T-helper 2 cell treated with Interferon-gamma antibody and Interleukin-4, amounts not matched to agents 5 μg/mL and 100 μg/mL, for 36 hours (primary cell): Measurements from ENCODE around the gene HTR3A.

Experiments used
- DNase-seq: peaks from one replicate; pipeline ENCODE4 v3.0.0; 2021; ENCODE audit warnings: low spot score
- H3K27ac Mint-ChIP-seq: one replicate; pipeline ENCODE4 v1.8.0; 2021; ENCODE audit warnings: mild to moderate bottlenecking, mixed read lengths
- H3K27me3 Mint-ChIP-seq: one replicate; pipeline ENCODE4 v1.8.0; 2021; ENCODE audit warnings: low read depth, mixed read lengths
- H3K36me3 Mint-ChIP-seq: one replicate; pipeline ENCODE4 v1.8.0; 2021; ENCODE audit warnings: low read depth, mixed read lengths
- H3K4me1 Mint-ChIP-seq: one replicate; pipeline ENCODE4 v1.8.0; 2021; ENCODE audit warnings: low read depth, mixed read lengths
- H3K4me3 Mint-ChIP-seq: one replicate; pipeline ENCODE4 v1.8.0; 2022; ENCODE audit warnings: mild to moderate bottlenecking, moderate library complexity, mixed read lengths
- H3K9me3 Mint-ChIP-seq: one replicate; pipeline ENCODE4 v1.8.0; 2021; ENCODE audit warnings: mixed read lengths

Gene HTR3A

DNA sequence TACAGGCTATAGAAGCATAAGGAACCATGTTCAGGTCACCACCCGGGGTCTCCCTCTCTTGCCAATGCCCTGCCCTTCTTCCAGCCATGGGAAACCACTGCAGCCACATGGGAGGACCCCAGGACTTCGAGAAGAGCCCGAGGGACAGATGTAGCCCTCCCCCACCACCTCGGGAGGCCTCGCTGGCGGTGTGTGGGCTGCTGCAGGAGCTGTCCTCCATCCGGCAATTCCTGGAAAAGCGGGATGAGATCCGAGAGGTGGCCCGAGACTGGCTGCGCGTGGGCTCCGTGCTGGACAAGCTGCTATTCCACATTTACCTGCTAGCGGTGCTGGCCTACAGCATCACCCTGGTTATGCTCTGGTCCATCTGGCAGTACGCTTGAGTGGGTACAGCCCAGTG, 14.5 kb downstream of the HTR3A start:
- Mint-ChIP-seq H3K9me3 (no peaks in the 10 kb centered on the region), H3K36me3 (no peaks in the 10 kb centered on the region), H3K4me3 (no peak overlapping the region), H3K4me1 (no peaks in the 10 kb centered on the region), H3K27ac (no peak overlapping the region), H3K27me3 (peaks cover 4% of the 10 kb centered on the region)
- DNase-seq, result no peak

DNA sequence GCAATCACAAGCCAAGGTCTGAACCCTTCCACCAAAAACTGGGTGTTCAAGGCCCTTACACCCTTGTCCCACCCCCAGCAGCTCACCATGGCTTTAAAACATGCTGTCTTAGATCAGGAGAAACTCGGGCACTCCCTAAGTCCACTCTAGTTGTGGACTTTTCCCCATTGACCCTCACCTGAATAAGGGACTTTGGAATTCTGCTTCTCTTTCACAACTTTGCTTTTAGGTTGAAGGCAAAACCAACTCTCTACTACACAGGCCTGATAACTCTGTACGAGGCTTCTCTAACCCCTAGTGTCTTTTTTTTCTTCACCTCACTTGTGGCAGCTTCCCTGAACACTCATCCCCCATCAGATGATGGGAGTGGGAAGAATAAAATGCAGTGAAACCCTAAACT, 15.0 kb downstream of the HTR3A start:
- H3K27ac Mint-ChIP-seq, result no peak overlapping the region
- no peak overlapping the region for H3K4me3 Mint-ChIP-seq
- H3K36me3 Mint-ChIP-seq, result no peaks in the 10 kb centered on the region
- DNase-seq, result no peak
- H3K4me1 Mint-ChIP-seq, result no peaks in the 10 kb centered on the region
- H3K9me3 Mint-ChIP-seq, result no peaks in the 10 kb centered on the region
- peaks cover 4% of the 10 kb centered on the region for H3K27me3 Mint-ChIP-seq

DNA sequence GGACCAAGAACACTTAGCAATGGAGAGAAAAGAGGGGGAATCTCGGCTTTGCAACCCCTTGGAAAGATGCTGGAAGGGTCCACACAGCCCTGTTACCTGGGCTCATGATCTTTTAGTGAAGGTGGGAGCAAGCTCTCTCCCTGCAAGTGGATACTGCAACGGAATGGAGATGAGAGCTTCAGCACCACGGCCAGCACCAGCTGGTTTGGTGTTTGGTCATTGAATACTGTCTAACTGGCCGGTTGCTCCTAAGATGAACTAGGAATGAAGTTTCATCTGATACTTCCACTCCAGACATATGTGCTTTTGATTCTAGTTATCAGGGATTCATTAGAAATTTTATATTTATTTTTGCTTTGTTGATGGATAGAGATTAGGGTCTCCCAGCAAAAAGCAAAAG, 16.3 kb downstream of the HTR3A start:
- peaks cover 8% of the 10 kb centered on the region for H3K27me3 Mint-ChIP-seq

DNA sequence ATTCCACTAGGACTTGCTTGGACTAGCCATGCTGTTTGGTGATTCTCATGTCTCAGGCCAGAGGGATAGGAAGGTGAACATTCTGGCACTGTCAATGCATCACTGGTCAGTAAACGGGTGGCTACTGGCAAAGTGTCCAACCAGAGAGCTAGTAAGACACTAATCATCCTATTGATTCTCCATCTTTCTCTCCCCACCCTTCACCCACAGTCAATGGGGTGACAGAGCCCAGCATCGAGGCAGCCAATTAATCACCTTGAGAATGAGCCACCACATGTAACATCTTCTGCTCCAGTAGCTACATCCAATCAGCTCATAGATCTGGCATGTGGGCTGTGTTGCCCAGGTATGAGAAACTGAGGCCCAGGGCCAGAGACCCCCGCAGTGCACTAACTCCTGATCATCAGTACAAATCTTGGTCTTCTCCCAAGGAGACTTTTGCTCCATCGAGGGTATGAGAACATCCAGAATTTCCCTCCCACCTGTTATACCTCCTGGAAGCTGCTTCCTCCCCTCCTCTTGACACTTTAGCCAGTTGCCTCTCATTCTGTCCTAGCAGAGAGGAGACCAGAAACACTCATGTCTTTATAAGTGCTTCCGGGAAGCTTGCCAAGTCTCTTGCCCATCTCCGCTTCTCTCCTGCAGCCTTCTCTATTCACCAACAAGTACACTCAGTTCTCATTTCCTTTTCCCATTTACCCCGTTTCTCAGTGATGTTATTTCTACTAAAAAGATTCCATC, 17.0 kb downstream of the HTR3A start:
- Mint-ChIP-seq H3K27me3 (peaks cover 8% of the 10 kb centered on the region), H3K4me1 (no peaks in the 10 kb centered on the region), H3K9me3 (no peaks in the 10 kb centered on the region), H3K27ac (no peak overlapping the region), H3K4me3 (no peak overlapping the region), H3K36me3 (no peaks in the 10 kb centered on the region)
- DNase-seq, result no peak

More for the DNA sequence above, 16.3 kb downstream of the HTR3A start:
- H3K4me3 Mint-ChIP-seq, result no peak overlapping the region
- H3K9me3 Mint-ChIP-seq, result no peaks in the 10 kb centered on the region
- DNase-seq, result no peak
- H3K4me1 Mint-ChIP-seq, result no peaks in the 10 kb centered on the region
- H3K27ac Mint-ChIP-seq, result no peak overlapping the region
- no peaks in the 10 kb centered on the region for H3K36me3 Mint-ChIP-seq

DNA sequence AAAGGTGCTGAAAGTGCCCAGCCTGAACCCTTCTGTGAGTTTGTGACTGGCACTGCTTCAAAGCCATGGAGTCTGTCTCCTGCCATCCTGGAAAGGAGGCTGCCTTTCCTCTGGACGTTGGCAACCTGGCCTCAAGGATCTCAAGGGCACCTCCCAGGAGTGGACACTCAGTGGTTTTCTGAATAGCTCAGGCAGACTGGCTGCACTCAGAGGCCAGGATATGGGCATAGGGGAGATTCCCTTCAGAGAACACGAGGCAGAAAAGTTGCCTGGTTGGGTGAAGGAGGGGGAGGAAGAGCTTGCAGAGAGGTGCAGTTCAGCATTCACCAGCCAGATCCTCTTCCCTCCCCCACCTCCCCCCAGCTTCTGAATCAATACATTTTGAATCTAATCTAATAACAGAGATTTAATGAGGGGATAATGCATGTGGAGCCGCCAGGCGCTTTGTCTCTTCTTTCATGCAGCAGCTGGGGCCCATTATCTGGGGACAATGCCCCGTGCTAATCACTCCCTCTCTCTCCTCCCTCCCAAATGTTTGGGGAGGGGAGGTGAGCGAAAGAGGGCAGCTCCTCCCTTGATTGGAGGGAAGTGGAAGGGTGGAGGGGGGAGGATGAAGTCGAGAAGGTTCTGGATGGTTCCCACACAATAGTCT, 17.7 kb downstream of the HTR3A start:
- Mint-ChIP-seq H3K27me3 (peaks cover 8% of the 10 kb centered on the region), H3K4me1 (no peaks in the 10 kb centered on the region), H3K36me3 (no peaks in the 10 kb centered on the region), H3K9me3 (no peaks in the 10 kb centered on the region), H3K4me3 (no peak overlapping the region), H3K27ac (no peak overlapping the region)
- DNase-seq, result no peak

DNA sequence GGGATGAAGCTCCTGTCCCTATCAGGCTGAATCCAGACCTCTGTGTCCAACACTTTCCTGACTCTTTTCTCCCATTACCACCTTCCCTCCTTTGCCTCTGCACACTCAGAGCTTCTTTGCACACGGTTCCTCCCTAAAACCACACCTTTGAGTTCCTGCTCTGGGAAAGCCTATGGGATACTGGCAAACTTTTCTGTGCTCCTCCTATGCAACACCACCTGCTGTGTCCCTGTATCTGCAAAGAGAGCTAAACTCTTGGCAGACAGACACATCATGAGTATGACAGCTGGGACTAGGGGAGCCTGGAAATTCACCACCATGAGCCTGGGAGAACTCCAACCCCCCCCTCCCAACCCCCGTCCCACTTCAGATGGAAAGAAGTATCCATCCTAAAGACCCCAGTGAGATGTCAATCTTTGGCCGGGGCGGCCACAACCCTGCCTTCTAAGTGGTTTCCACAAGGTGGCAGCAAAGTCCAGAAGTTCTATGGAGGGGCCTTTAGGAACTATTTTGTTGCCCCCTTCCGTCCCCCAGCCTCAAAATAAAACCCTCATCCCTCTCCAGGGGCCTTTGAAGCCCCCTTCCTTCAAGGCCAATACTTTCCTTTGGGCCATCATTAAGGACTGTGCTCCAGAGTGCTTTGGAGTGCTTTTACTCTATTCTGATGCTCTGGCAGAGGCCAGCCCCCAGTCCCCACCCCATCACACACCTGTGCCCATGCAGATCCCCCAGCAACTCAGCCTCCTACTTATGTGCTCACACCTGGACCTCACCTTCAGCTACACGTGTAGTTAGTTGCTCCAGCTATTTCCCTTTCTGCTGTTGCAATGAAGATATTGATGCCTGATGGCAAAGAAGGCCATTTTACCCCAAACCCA, 19.4 kb downstream of the HTR3A start:
- Mint-ChIP-seq H3K9me3 (no peaks in the 10 kb centered on the region), H3K27me3 (peaks cover 8% of the 10 kb centered on the region), H3K4me3 (no peak overlapping the region), H3K27ac (no peak overlapping the region), H3K36me3 (no peaks in the 10 kb centered on the region), H3K4me1 (no peaks in the 10 kb centered on the region)
- DNase-seq, result no peak

DNA sequence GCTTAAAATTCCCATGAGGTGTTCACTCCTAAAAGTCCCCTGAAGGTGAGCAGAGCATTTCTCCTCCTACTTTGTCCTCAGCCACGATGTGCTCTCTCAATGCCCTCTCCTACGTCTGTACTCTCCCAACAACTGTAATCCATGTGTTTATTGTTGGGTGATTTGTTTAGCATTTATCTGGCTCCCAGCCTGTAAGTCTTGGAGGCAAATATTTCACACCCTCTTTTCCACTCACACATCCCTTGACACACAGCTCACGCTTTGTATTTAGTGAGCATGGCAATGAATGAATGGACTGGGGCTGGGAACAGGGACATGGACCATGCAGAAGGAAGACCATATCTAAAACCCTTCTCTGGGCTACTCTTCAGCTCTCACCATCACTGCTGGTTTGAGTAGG, 22.6 kb downstream of the HTR3A start:
- no peak for DNase-seq
- H3K27me3 Mint-ChIP-seq, result peaks cover 7% of the 10 kb centered on the region
- no peak overlapping the region for H3K4me3 Mint-ChIP-seq
- H3K4me1 Mint-ChIP-seq, result no peaks in the 10 kb centered on the region
- H3K27ac Mint-ChIP-seq, result no peak overlapping the region
- H3K36me3 Mint-ChIP-seq, result no peaks in the 10 kb centered on the region
- no peaks in the 10 kb centered on the region for H3K9me3 Mint-ChIP-seq

DNA sequence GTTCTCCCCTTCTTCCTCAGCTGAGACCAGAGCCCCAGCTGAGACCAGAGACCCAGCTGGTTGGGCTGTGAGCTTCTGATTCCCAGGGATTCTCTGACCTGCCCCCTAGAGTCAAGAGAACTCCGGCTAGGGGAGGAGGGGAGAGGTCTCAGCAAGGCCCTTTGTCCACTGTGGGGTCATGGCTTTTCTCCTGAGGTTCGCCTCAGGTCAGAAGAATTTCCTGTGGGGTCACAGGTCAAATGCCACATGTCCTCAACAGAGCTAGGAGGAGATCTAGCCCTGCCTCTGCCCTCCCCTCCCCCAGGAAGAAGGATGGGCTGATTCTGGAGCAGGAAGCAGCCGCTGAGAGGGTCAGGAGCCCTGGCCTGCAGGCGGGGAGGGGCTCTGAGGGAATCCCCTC, 23.7 kb downstream of the HTR3A start:
- Mint-ChIP-seq H3K27me3 (peaks cover 9% of the 10 kb centered on the region), H3K9me3 (no peaks in the 10 kb centered on the region), H3K4me1 (no peaks in the 10 kb centered on the region), H3K27ac (no peak overlapping the region), H3K4me3 (no peak overlapping the region), H3K36me3 (no peaks in the 10 kb centered on the region)
- DNase-seq, result no peak

DNA sequence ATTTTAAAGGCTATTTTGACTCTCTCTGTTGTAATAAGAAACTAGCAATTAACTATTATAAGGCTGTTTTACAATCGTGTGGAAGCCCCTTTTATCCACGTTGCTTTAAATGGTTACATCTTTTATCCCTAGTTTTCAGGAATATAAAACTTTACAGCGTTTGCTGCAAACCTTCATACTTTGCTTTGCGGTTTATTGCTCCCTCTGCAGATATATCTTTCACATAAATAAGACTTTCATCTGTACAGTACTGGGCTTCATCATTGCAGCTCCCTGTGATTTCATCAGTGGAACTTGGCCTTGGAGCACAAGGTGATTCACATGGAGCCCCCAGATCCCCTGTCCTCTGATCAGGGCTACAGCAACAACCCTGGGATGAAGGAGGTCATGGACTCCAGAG, 25.6 kb downstream of the HTR3A start:
- H3K4me3 Mint-ChIP-seq, result no peak overlapping the region
- no peak for DNase-seq

DNA sequence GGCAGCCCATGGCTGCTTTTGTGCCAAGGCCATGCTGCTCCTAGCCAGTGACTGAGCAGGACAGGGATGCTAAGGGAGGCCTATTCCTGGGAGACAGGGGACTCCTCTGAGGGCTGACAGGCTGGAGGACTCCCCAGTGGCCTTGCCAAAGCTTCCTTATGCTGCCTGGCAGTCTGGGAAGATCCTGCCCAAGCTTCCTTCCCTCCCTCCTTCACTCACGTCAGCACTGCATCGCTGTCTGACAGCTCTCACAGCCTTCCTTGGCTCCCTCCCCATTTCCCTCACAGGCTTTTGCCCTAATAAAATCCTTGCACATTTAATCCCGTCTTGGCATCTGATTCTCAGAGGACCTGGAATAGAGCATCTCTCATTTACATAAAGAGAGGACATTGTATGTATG, 26.5 kb downstream of the HTR3A start:
- Mint-ChIP-seq H3K27ac (no peak overlapping the region), H3K27me3 (peaks cover 5% of the 10 kb centered on the region), H3K9me3 (no peaks in the 10 kb centered on the region), H3K4me1 (no peaks in the 10 kb centered on the region), H3K4me3 (no peak overlapping the region), H3K36me3 (no peaks in the 10 kb centered on the region)
- DNase-seq, result no peak

More for the DNA sequence above, 25.6 kb downstream of the HTR3A start:
- Mint-ChIP-seq H3K27ac (no peak overlapping the region), H3K9me3 (no peaks in the 10 kb centered on the region), H3K27me3 (peaks cover 7% of the 10 kb centered on the region), H3K4me1 (no peaks in the 10 kb centered on the region), H3K36me3 (no peaks in the 10 kb centered on the region)

DNA sequence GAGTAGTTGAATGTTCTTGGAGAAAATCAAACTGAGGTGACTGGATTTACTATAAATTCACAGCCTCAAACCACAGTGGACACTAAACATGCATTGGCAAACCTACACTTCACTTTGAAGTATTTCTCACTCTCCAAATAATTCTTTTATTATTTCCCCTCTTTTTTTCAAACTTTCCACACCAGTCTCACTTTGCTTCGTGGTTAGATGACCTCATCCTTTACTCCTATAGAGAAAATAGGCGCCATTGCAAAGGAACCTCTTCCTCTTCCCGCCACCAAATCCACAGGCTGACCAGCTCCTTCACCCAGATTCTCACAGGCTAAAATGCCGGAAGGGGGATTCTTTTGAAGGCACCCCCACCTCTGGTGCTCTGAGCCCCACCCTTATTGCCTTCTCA, 33.4 kb downstream of the HTR3A start:
- Mint-ChIP-seq H3K9me3 (no peaks in the 10 kb centered on the region), H3K27ac (no peak overlapping the region), H3K4me1 (no peaks in the 10 kb centered on the region), H3K36me3 (no peaks in the 10 kb centered on the region), H3K27me3 (peaks cover 12% of the 10 kb centered on the region), H3K4me3 (no peak overlapping the region)
- no peak for DNase-seq

DNA sequence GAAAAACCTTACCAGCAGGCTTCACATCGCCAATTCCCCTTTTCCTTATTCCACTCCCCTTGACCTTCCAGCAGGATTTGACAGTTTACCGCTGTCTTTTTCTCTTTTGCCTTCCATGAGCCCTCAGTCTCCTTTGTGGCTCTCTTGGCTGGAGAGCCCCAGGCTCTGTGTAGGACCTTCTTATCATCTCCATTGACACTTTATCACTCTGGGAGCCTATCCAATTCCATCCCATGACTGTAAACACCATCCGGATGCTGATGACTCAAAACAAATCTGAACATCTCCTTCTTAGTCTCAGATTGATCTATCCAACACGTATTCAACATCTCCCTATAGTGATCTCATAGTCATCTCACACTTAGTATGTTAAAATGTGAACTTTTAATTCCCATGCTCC, 36.0 kb downstream of the HTR3A start:
- H3K9me3 Mint-ChIP-seq, result no peaks in the 10 kb centered on the region
- no peak overlapping the region for H3K27ac Mint-ChIP-seq
- peaks cover 14% of the 10 kb centered on the region for H3K27me3 Mint-ChIP-seq
- no peaks in the 10 kb centered on the region for H3K36me3 Mint-ChIP-seq
- no peak for DNase-seq
- no peaks in the 10 kb centered on the region for H3K4me1 Mint-ChIP-seq
- H3K4me3 Mint-ChIP-seq, result no peak overlapping the region

DNA sequence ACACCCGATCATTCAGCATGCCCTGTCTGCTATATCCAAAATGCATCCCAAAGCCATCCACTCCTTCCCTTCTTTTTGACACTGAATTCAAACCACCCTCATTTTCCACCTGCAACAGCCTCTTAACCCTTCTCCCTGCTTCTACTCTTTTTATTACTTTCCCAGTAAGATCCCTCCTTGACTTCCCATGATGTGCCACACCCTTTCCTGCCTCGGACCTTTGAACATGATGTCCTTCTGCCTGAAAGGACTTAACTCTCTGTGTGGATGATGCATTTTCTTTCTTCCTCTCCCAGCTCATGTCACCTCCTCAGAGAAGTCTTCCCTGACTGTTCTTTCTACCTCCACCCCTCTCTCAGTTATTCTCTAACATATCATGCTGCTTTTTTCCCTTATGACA, 36.5 kb downstream of the HTR3A start:
- Mint-ChIP-seq H3K4me1 (no peaks in the 10 kb centered on the region), H3K27ac (no peak overlapping the region), H3K27me3 (peaks cover 14% of the 10 kb centered on the region), H3K4me3 (no peak overlapping the region), H3K9me3 (no peaks in the 10 kb centered on the region), H3K36me3 (no peaks in the 10 kb centered on the region)
- DNase-seq, result no peak

DNA sequence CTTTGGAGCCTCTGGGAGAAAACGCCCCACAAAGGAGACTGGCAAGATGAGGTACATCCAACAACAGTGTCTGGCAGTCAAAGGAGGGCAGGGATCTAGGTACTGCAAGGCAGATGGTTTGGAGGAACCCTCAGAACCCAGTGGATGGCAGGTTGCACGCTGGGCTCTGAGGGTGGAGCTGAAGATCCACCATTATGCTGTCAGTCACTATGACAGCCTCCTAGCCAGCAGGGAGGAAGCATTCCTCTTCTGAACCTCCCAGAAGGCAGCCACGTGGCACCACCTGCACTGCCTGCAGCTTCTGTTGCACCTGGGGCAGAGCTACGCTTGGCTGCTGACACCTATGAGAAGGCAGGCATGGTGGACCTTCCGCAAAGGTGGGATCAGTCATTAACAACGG, 40.2 kb downstream of the HTR3A start:
- no peak for DNase-seq
- peaks cover 9% of the 10 kb centered on the region for H3K27me3 Mint-ChIP-seq
- H3K36me3 Mint-ChIP-seq, result no peaks in the 10 kb centered on the region
- no peak overlapping the region for H3K4me3 Mint-ChIP-seq
- H3K9me3 Mint-ChIP-seq, result no peaks in the 10 kb centered on the region
- no peaks in the 10 kb centered on the region for H3K4me1 Mint-ChIP-seq
- H3K27ac Mint-ChIP-seq, result no peak overlapping the region
